Sigmoid colon (tissue), 3 donors: ENCODE measurements around the gene LUC7L3.

ENCODE experiments used
- POLR2A ChIP-seq, 2 donors: fragments of 450-650 bp; IDR thresholded peaks; one replicate each; pipeline ENCODE4 v1.6.1; 2016; ENCODE audit warnings: antibody characterized with exemption in 2 of 2, mild to moderate bottlenecking in 2 of 2, moderate library complexity in 2 of 2
- TF ChIP-seq, protein P1 (sequence below), 4 experiments: fragments of 450-650 bp in 3 of 4; fragments of 200-600 bp in 1 of 4; IDR thresholded peaks; one replicate each; pipeline ENCODE4 v1.5.1; 2016 to 2019; ENCODE audit warnings: antibody characterized with exemption in 4 of 4, mild to moderate bottlenecking in 3 of 4, moderate library complexity in 2 of 4

DNA sequence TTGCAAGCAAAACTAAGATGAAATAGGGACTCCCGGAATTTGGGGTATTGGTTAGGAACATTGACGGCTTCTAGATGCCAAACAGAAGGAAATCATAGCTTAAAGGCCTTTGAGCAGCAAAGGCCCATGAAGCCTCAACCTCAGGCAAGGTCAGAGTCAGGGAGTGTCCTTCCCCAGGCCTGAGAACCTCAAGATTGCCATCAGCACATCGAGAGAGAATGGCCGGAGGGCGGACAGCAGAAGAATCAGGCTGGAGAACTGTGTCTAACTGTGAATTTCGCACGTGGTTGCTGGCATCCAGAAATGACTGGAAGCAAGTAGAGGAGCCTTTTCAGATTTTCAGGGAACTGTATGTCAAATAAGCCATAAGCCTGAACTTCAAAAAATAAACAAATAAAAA is 72.7 kb downstream of the LUC7L3 start:
- TF ChIP-seq, protein P1, sequence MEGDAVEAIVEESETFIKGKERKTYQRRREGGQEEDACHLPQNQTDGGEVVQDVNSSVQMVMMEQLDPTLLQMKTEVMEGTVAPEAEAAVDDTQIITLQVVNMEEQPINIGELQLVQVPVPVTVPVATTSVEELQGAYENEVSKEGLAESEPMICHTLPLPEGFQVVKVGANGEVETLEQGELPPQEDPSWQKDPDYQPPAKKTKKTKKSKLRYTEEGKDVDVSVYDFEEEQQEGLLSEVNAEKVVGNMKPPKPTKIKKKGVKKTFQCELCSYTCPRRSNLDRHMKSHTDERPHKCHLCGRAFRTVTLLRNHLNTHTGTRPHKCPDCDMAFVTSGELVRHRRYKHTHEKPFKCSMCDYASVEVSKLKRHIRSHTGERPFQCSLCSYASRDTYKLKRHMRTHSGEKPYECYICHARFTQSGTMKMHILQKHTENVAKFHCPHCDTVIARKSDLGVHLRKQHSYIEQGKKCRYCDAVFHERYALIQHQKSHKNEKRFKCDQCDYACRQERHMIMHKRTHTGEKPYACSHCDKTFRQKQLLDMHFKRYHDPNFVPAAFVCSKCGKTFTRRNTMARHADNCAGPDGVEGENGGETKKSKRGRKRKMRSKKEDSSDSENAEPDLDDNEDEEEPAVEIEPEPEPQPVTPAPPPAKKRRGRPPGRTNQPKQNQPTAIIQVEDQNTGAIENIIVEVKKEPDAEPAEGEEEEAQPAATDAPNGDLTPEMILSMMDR (IDR thresholded peaks at IDR 0.05): no peak
- no peak for TF ChIP-seq POLR2A (IDR thresholded peaks at IDR 0.05)
